GM12873 (cell line): ENCODE results near the gene IFT43.

Experiments used
- CTCF ChIP-seq: IDR thresholded peaks from 2 replicates; pipeline ENCODE4 v1.5.1; 2012; ENCODE audit warnings: low read depth, mild to moderate bottlenecking, moderate library complexity, low read length, control low read depth; ENCODE audit not compliant: insufficient read depth; ENCODE audit errors: missing control alignments

The IFT43 gene

DNA sequence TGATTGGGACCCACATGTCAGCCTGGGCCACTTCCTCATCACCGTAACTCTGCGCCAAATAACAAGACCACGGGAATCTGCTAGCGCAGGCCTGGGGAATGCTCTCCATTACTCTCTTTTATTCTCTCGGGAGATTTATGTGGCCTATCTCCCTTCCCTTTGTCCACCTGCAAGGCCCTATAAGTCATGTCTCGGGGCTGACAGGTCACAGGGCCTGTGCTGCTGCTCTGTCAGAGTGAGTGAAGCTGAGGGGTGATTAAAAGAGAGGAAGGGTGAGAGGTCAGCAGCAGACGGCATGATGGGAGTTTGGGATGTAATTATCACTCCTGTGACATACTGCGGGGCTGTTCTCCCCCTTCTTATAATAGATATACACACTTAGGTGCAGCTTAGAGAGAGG lies 139.9 kb downstream of the IFT43 start:
- TF ChIP-seq CTCF: no peak

GRCh38 chr14:76126076-76126475 lies 140.5 kb downstream of the IFT43 start:
- TF ChIP-seq CTCF: no peak

GRCh38 chr14:76129851-76130576 lies 144.5 kb downstream of the IFT43 start:
- no peak for TF ChIP-seq CTCF

DNA sequence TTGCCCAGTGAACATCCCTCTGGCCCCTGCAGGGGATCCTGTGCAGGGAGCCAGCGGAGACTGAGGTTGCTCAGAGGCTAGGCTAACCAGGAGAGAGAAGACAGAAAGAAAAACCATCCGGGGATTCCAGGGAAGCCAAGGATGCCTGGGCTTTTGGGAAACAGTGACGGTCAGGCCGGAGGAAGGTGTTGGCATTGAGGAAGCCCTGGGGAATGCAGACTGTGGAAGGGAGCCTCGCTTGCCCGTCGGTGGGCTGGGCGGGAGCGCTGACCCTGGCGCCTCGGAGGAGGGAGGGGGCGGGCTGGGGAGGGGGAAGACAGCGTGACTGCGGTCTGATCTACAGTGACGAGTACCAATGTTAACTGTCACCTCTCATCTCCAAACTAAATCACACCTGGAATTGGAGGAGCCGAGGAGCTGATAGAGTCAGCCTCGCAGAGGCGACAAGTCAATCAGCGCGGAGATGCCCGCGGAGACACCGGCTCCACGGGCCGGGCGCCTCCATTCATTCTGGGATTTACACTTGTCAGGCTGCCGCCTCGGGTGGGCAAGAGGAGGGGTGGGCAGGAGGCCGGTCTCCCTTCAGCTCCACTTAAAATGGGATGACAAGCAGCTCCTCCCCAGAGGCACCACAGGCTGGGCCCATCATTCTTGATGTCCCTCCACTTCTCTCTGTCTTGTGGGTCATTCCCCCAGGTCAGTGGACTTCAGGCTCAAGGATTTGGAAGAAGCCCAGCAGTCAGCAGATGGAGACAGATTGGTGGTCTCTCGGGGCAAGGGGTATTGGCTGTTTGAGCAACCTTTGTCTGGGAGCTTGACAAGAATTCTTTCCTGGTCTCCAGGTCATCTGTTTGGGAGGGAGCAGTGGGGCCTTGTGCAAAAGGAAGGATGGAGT lies 145.8 kb downstream of the IFT43 start:
- no peak for TF ChIP-seq CTCF

DNA sequence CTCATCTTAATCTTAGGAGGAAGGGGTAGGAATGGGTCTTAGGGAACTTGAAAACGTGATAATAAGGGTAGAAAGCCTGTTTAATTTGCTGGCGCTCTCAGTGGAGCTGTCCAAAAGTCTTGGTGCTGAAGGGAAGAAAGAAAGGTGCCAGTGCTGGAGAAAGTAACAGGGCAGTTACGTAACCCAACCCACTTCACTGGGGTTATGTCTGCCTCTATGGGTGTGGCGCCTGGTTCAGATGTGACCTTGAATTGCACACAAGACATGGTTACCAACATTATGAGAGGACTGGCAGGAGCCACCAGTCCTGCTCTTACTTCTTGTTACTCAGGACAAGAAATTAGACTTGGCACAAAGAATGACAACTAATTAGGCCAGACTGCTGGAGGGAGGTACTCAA lies 147.5 kb downstream of the IFT43 start:
- no peak for TF ChIP-seq CTCF
